Retinal pigment epithelial cell (primary cell): ENCODE data around the gene OLIG2.

Experiments used
- DNase-seq: peaks from one replicate; pipeline ENCODE4 v3.0.0-alpha.2; 2010; ENCODE audit warnings: low read depth
- H3K4me3 ChIP-seq: 2 replicates; pipeline ENCODE4 v1.5.1; 2011; ENCODE audit warnings: mild to moderate bottlenecking, low read length, control low read depth, moderate library complexity
- TF ChIP-seq, protein P1 (sequence below): conservative IDR thresholded peaks from 2 replicates; pipeline ENCODE4 v1.5.1; 2011; ENCODE audit warnings: low read depth, low read length, control low read depth, inconsistent platforms

The OLIG2 gene

DNA sequence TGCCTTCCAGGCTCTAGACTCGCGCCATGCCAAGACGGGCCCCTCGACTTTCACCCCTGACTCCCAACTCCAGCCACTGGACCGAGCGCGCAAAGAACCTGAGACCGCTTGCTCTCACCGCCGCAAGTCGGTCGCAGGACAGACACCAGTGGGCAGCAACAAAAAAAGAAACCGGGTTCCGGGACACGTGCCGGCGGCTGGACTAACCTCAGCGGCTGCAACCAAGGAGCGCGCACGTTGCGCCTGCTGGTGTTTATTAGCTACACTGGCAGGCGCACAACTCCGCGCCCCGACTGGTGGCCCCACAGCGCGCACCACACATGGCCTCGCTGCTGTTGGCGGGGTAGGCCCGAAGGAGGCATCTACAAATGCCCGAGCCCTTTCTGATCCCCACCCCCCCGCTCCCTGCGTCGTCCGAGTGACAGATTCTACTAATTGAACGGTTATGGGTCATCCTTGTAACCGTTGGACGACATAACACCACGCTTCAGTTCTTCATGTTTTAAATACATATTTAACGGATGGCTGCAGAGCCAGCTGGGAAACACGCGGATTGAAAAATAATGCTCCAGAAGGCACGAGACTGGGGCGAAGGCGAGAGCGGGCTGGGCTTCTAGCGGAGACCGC is 2.0 kb upstream of the OLIG2 start:
- no peak overlapping the region for H3K4me3 ChIP-seq
- DNase-seq, result no peak
- TF ChIP-seq, protein P1, sequence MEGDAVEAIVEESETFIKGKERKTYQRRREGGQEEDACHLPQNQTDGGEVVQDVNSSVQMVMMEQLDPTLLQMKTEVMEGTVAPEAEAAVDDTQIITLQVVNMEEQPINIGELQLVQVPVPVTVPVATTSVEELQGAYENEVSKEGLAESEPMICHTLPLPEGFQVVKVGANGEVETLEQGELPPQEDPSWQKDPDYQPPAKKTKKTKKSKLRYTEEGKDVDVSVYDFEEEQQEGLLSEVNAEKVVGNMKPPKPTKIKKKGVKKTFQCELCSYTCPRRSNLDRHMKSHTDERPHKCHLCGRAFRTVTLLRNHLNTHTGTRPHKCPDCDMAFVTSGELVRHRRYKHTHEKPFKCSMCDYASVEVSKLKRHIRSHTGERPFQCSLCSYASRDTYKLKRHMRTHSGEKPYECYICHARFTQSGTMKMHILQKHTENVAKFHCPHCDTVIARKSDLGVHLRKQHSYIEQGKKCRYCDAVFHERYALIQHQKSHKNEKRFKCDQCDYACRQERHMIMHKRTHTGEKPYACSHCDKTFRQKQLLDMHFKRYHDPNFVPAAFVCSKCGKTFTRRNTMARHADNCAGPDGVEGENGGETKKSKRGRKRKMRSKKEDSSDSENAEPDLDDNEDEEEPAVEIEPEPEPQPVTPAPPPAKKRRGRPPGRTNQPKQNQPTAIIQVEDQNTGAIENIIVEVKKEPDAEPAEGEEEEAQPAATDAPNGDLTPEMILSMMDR, result no peak

DNA sequence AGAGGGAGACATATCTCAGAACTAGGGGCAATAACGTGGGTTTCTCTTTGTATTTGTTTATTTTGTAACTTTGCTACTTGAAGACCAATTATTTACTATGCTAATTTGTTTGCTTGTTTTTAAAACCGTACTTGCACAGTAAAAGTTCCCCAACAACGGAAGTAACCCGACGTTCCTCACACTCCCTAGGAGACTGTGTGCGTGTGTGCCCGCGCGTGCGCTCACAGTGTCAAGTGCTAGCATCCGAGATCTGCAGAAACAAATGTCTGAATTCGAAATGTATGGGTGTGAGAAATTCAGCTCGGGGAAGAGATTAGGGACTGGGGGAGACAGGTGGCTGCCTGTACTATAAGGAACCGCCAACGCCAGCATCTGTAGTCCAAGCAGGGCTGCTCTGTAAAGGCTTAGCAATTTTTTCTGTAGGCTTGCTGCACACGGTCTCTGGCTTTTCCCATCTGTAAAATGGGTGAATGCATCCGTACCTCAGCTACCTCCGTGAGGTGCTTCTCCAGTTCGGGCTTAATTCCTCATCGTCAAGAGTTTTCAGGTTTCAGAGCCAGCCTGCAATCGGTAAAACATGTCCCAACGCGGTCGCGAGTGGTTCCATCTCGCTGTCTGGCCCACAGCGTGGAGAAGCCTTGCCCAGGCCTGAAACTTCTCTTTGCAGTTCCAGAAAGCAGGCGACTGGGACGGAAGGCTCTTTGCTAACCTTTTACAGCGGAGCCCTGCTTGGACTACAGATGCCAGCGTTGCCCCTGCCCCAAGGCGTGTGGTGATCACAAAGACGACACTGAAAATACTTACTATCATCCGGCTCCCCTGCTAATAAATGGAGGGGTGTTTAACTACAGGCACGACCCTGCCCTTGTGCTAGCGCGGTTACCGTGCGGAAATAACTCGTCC is 1.3 kb upstream of the OLIG2 start:
- TF ChIP-seq, protein P1, result no peak
- no peak overlapping the region for H3K4me3 ChIP-seq
- no peak for DNase-seq

DNA sequence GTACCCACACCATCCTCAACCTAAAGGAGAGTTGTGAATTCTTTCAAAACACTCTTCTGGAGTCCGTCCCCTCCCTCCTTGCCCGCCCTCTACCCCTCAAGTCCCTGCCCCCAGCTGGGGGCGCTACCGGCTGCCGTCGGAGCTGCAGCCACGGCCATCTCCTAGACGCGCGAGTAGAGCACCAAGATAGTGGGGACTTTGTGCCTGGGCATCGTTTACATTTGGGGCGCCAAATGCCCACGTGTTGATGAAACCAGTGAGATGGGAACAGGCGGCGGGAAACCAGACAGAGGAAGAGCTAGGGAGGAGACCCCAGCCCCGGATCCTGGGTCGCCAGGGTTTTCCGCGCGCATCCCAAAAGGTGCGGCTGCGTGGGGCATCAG is 638 bp upstream of the OLIG2 start:
- H3K4me3 ChIP-seq, result no peak overlapping the region
- TF ChIP-seq, protein P1, result no peak
- DNase-seq, result no peak

DNA sequence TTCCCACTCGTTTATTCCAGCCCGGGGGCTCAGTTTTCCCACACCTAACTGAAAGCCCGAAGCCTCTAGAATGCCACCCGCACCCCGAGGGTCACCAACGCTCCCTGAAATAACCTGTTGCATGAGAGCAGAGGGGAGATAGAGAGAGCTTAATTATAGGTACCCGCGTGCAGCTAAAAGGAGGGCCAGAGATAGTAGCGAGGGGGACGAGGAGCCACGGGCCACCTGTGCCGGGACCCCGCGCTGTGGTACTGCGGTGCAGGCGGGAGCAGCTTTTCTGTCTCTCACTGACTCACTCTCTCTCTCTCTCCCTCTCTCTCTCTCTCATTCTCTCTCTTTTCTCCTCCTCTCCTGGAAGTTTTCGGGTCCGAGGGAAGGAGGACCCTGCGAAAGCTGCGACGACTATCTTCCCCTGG is 716 bp downstream of the OLIG2 start:
- no peak for DNase-seq
- H3K4me3 ChIP-seq, result no peak overlapping the region
- TF ChIP-seq, protein P1, result no peak

DNA sequence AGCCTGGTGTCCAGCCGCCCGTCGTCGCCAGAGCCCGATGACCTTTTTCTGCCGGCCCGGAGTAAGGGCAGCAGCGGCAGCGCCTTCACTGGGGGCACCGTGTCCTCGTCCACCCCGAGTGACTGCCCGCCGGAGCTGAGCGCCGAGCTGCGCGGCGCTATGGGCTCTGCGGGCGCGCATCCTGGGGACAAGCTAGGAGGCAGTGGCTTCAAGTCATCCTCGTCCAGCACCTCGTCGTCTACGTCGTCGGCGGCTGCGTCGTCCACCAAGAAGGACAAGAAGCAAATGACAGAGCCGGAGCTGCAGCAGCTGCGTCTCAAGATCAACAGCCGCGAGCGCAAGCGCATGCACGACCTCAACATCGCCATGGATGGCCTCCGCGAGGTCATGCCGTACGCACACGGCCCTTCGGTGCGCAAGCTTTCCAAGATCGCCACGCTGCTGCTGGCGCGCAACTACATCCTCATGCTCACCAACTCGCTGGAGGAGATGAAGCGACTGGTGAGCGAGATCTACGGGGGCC is 1.2 kb downstream of the OLIG2 start:
- H3K4me3 ChIP-seq, result no peak overlapping the region
- TF ChIP-seq, protein P1, result no peak
- no peak for DNase-seq

DNA sequence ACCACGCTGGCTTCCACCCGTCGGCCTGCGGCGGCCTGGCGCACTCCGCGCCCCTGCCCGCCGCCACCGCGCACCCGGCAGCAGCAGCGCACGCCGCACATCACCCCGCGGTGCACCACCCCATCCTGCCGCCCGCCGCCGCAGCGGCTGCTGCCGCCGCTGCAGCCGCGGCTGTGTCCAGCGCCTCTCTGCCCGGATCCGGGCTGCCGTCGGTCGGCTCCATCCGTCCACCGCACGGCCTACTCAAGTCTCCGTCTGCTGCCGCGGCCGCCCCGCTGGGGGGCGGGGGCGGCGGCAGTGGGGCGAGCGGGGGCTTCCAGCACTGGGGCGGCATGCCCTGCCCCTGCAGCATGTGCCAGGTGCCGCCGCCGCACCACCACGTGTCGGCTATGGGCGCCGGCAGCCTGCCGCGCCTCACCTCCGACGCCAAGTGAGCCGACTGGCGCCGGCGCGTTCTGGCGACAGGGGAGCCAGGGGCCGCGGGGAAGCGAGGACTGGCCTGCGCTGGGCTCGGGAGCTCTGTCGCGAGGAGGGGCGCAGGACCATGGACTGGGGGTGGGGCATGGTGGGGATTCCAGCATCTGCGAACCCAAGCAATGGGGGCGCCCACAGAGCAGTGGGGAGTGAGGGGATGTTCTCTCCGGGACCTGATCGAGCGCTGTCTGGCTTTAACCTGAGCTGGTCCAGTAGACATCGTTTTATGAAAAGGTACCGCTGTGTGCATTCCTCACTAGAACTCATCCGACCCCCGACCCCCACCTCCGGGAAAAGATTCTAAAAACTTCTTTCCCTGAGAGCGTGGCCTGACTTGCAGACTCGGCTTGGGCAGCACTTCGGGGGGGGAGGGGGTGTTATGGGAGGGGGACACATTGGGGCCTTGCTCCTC is 1.9 kb downstream of the OLIG2 start:
- DNase-seq, result no peak
- no peak overlapping the region for H3K4me3 ChIP-seq
- TF ChIP-seq, protein P1, result no peak
